GM19351 (cell line): ENCODE results near the gene NRDE2.
"Not testable (repeated sequence)": the region's sequence is repeated elsewhere in the genome, so short reads cannot be mapped to it uniquely, and the experiment has no call there.

Experiments used
- ATAC-seq: cut with Tn5 transposase; IDR thresholded peaks from one replicate; pipeline ENCODE4 v1.9.1; 2021; ENCODE audit warnings: mild to moderate bottlenecking, moderate library complexity; ENCODE audit not compliant: unreplicated experiment

NRDE2 gene

DNA sequence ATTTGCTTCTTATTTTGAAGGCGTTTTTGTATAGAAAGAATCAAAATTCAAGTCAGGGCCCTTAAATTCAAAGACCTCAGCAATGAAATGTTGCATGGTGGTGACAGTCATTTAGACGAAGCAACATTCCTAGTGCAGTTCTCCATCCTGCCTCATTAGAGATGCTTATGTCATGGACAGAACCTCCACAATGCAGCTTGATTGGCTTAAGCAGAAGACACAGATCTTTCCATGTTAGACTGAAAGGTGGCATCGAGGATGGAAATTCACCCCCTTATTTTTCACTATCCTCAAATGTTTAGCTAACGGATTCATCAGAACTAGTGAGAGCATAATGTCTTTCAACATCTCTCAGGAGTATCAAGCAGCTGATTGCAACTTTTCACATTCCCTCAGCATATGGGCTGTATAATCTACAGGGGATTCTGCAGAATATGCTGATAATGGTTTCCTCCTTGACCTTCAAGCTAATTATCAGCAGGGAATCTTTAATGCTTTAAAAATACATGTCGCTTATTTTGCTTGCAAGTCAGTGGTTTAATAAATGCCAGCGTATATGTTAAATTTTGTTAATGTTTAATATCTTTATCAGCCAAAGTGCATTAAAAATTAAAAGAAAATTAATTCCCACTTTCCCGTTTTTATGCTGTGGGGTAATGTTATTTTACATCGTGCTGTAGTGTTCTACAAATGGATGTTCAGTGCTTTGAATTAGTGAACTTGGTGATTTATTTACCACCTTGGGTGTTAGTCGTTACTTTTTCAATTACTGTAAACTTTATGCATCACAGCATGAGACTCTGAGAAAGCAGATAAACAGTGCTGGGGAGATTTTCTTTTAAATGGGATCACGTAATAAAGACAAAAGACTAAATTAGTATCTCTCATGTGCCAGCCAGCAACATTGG, 12.8 kb upstream of the NRDE2 start:
- ATAC-seq: no peak

DNA sequence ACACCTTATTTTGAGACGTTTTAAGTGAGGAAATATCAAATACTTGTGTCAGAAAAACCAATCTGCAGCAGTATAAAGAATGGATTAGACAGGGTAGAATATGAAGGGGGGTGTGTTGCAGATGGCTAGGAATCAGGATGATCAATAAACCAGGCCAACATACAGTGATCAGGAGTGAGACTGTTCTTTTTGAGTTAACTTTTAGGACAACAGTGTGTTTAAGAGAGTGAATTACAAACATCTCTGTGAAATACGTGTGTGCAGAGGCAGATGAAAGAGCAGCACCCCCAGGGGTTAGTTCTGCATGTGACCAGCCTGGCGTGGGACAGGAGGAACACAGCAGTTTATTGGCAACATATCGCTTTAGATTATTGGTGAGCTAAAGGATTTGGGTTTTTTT, 10.6 kb upstream of the NRDE2 start:
- no peak for ATAC-seq

DNA sequence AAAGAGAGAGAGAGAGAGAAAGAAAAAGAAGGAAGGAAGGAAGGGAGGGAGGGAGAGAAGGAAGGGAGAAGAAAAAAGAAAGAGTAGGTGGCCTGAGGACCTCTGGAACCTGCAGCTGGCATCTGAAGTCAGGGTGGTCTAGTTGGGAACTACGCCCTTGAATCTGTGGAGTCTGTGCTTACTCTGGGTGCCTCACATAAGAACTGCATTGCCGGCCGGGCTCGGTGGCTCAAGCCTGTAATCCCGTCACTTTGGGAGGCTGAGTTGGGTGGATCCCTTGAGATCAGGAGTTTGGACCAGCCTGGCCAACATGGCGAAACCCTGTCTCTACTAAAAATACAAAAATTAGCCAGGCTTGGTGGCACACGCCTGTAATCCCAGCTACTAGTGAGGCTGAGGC, 10.0 kb upstream of the NRDE2 start:
- ATAC-seq: no peak

DNA sequence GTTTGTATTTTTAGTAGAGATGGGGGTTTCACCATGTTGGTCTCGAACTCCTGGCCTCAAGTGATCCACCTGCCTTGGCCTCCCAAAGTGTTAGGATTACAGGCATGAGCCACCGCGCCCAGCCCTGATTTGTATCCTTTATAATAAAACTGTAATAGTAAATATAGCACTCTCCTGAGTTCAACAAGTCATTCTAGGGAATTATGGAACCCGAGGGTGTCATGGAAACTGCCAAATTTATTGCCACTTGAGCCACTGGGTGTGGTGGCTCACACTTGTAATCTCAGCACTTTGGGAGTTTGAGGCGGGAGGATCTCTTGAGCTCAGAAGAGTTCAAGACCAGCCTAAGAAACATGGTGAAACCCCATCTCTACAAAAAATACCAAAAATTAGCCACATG, 9.5 kb upstream of the NRDE2 start:
- not testable (repeated sequence) for ATAC-seq

DNA sequence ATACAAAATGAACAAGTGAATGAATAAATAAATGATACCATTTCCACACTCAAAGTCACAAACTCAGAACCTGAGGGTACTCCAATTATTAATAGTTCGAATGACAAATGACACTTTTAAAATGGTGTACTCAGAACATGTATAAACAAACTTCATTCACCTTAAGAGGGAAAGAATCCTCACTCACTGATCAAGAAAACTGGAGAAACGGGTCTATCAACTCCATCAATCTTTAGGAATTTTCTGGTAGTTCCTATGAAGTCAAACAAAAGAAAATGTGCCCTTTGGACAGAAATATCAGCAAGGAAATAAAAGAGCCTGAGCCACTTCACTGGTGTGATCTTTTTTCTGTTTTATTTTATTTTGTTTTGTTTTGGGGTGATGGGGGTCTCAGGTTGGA, 5.2 kb upstream of the NRDE2 start:
- ATAC-seq: no peak

DNA sequence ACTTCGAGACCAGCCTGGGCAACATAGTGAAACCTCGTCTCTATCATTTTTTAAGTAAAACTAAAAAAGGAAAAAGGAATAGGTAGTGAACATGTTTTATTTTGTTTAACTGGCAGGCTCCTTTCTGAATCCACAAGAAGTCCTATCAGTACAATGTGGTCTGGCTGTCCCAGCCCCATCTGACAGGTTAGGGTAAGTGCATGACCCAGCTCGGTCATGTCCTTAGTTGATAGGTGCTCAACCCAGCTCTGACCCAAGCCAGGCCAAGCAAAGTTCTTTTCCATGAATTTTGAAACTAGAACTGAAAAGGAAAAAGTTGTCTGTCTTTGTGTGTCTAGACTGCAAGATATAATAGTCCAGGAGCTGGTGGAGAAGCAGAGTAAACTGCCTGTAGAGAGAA, 4.7 kb upstream of the NRDE2 start:
- ATAC-seq: no peak

DNA sequence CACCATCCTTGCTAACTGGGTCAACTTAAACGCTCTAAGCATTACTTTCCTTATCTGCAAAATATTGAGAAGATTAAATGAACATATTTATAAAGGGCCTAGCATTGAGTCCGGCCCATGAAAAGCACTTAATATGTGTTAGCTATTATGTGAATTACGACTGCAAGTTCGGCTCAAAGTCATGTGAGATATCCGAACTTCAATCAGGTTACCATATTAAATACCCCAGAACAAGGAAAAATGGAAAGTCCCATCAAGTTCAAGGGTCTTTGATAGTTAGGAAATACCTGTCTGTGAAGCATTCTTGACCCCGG, 487 bp upstream of the NRDE2 start:
- peak; percentile 4 for ATAC-seq

DNA sequence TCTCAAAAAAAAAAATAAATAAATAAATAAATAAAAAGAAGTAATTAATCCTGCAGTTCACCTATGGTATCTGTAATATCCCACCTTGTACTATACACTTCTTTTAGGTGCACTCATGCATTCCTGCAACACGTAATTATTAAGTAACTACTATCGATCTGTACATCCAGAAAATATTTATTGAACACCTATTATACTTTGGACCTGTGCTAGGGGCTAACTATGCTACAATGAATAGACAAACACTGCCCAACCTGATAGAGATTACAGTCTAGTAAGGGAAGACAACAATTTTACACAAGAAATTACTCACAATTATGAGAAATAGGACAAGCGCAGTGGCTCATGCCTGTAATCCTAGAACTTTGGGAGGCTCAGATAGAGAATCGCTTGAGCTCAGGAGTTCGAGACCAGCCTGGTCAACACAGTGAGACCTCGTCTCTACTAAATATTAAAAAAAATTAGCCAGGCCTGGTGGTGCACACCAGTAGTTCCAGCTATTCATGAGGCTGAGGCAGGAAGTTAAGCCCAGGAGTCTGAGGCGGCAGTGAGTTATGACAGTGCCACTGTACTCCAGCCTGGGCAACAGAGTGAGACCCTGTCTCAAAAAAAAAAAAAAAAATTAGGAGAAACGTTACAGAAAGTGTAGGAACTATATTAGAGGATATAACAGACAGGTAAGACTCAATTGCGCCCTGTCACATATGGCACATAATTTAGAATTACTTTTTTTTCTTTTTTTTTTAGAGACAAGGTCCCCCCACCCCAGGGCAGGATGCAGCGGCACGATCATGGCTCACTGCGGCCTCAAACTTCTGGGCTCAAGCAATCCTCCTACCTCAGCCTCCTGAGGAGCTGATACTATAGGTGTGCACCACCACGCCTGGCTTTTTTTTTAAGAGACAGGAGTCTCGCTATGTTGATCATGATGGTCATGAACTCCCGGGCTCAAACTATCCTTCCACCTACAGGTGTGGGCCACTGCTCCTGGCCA, 1.2 kb downstream of the NRDE2 start:
- ATAC-seq: no peak

DNA sequence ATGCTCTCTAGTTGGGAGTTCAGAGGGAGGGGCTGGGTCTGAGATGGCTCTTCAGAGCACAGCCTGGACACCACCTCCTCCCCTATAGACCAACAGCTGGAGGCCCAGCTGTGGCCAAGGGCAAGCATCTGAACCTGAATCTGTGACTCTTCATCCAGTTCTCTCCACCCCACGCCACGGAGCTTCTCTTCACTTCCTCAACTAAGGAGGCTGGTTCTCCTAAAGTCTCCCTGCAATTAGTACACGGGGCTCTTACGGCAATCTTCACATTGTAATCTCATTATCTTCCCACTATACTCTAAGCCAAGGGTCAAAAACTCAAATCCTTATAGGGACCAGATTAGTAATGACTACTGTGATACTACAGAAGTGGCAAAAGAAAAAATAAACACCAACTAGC, 9.8 kb downstream of the NRDE2 start:
- no peak for ATAC-seq

DNA sequence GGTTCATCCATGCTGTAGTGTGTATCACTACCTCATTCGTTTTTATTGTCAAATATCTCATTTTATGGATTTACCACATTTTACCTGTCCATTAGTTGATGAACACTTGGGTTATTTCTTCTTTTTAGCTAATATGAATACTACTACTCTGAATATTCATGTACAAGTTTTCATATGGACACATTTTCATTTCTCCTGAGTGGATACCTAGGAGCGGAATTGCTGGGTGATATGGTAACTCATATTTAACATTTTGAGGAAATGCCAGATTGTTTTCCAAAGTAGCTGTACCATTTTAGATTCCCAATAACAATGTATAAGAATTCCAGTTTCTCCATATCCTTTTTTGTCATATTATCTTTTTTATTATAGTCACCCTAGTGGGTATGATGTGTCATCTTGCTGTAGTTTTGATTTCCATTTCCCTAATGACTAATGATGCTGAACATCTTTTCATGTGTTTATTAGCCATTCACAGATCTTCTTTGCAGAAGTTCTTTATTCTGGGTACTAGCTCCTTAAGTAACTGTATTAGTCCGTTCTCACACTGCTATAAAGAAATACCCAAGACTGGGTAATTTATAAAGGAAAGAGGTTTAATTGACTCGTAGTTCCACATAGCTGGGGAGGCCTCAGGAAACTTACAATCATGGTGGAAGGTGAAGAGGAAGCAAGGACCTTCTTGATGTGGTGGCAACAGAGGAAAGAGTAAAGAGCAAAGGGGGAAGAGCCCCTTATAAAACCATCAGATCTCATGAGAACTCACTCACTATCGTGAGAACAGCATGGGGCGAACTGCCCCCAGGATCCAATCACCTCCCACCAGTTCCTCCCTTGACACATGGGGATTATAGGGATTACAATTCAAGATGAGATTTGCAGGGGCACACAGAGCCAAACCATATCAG, 11.9 kb downstream of the NRDE2 start:
- ATAC-seq: no peak

DNA sequence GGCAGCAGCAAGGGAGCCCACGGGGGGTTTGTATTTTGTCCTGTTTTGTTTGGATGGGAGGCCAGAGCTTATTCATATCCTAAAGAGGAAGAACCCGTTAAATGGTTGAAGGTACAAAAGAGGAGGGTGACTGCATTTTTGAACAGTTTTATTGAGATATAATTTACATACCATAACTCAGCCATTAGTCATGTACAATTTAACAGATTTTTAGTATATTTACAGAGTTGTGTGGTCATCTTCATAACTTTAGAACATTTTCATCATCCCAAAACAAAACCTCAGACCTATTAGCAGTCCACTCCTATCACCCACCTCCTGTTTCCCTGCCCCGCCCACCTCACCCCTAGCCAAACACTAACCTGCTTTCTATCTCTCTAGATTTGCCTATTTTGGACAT, 12.6 kb downstream of the NRDE2 start:
- no peak for ATAC-seq

DNA sequence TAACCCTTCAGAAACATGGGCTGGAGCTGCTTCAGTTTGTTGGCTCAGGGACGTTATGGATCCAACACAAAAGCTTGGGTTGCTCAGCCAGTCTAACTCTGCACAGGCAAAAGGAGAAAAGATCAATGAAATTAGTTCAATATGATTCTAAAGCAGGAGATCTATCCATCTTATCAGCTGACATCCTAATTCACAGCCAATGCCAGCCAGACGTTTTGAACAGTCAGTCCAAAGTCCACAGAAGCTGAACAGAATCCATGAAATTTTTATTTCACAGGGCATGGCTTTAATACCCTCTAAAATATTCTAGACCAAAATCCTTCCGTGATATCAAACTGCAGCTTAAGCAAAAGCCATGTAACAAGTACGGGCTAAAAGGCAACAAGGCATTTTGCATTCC, 13.7 kb downstream of the NRDE2 start:
- no peak for ATAC-seq

DNA sequence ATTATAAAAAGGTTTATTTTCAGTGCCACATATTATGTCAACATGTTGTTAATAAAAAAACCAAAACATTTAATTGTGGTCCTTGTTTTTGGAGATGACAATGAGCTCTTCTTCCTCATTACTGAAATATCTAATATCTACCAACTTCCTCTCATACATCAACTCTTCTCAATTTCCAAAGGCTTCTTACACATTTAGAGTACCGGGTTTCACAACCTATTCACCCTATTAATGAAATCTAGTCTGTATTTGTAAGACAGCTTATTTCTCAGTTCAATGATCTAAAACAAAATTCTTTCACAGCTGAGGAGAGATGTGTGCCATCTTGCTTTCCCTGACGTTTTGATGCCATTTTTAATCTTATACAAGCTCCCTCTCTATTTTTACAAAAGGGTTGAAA, 14.5 kb downstream of the NRDE2 start:
- no peak for ATAC-seq

DNA sequence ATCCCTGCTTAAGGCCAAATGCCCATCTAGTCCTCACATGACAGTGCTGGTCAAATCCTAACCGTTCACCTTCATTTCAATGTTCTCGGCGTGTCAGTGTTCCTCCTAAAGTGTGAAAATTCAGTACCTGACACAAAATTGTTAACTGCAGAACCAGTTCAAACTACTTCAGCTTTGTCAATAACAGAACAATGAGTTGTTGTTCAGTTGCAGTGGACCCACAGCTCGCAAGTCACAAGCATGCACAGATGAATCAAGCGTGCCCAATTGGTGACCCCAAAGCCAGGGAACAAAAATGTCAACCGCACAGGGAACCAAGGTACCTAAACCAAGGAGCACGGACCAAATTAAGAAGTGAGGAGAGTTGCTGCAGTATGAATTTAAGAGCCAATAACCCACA, 23.2 kb downstream of the NRDE2 start:
- ATAC-seq: no peak

DNA sequence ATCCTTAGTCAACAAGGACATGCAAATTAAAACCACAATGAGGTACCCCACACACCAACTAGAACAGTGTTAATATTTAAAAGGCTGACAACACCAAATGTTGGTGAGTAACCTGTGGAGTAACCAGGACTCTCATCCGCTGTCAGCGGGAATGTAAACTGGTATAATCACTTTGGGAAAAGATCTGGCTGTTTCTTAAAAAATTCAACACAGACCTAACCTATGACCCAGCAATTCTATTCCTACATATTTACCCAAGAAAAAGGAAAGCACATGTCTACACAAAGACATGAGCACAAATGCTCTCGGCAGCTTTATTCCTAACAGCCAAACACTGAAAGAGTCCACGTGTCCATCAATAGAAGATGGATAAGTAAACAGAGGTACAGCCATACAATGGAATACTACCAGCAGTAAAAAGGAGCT, 26.6 kb downstream of the NRDE2 start:
- ATAC-seq: no peak

DNA sequence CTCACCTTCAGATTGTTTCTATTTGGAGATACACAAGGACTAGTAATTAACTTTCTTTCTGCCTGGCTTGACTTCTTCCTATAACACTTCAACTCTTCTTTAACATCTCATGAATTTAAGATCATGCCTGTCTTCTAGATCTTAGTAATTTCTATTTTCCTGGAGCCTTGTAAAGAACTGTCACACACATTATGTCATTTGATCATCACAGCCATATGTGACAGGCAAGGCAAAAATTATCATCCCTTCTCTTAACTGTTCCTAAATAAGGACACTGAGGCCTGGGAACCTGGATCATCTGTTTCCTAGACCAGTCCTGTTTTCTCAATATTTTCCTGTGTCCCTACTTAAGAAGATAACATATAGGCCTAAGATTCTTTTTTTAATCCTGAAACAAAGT, 27.2 kb downstream of the NRDE2 start:
- no peak for ATAC-seq

DNA sequence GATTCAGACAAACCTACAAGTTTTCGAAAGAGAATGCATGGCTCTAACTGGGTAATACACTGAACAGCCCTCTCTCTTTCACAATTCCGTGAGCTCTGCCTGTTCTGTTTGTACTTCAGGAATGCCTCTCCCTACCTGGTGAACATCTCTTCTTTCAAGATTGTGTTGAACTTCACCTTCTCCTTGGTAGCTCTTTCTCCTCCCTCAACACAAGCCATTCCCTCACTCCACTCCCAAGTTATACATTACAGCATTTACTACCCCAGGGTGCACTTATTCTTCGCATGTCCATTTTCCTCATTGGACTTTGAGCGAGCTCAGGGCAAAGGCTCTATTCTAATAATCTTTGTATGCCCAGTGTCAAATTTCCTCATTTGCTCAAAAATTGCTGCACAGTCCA, 28.3 kb downstream of the NRDE2 start:
- no peak for ATAC-seq

DNA sequence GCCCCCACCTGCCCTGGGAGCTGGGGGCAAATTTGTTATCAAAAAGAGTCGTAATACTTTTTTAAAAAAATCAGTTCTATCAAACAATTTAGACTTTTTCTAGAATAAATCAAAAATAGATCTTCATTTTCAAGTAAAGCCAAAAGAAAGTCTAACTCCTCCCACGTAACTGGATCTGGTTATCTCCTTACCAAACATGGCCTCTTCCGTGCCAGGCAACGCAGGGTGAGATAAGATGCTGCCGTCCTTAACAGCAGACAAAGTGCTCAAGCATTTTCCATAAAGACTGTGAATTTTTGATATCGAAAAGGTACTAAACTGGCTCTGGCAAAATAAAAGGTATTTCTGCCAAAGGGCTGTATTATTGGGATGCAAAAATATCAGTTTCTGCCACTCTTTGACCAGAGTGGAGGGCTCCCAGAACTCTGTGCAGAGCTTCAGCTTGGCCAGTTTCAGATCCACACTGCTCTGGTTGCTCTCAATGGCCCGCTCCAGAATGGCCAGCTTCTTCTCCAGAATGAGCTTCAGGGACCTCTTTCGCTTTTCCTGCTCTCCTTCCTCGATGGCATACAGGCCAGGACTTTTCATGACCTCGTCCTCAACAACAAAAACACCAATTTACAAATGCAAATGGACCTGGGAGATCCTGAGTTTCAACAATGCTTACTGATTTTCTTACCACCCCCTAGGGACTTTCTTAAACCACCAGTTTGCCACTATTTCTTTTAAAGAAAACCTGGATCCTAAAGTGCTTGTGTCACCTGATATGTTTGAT, 29.0 kb downstream of the NRDE2 start:
- no peak for ATAC-seq

DNA sequence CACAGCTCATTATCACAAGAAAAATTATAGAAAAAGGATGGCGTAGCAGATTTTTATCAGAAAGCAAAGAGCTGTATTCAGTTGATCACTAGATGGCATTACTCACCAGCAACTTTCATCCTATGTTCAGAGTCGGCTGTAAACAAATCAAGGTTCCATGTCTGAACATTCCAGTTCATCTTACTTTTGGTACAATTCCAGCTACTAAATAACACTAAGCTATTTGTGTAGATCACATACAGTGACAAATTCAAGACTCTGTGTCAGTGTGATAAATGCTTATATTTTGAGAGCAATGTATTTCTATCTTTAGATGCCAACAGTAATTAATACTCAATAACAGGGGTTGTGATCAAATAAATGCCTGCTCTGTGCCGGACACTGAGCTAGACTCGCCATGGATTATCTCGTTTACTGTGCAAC, 30.1 kb downstream of the NRDE2 start:
- no peak for ATAC-seq

DNA sequence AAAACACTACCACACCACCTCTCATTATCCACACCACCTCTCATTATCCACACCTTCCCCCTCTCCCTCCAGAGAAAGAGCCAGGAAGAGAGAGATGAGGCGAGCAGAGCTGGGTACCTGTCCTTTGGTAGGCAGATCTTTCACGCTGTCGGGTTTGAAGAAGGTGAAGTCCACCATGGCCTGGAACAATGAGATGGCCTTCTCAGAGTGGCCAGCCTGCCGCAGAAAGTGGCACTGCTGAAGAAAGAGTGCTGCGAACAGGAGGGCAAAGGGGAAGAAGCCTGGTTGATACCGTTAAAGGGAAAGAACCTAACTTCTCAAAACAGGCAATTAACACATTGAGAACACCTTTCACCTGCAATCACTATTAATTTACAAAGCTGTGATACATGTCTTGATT, 30.6 kb downstream of the NRDE2 start:
- ATAC-seq: no peak
